ENCODE measurements around the gene UBE2Q2. TPM values are rescaled to one million over a fixed set of nuclear protein-coding genes. Genes with fewer than 3 reads are reported as not detected.
"Not testable (repeated sequence)": the region's sequence is repeated elsewhere in the genome, so short reads cannot be mapped to it uniquely, and the experiment has no call there.

Gene UBE2Q2
- 40.9 and 41.2 TPM in 2 replicates for total RNA-seq
- long read RNA-seq, partial matches to known transcripts = 4 of 15 reads
- long read RNA-seq, other reads (novel, unspliced or antisense) = 3 of 15 reads

DNA sequence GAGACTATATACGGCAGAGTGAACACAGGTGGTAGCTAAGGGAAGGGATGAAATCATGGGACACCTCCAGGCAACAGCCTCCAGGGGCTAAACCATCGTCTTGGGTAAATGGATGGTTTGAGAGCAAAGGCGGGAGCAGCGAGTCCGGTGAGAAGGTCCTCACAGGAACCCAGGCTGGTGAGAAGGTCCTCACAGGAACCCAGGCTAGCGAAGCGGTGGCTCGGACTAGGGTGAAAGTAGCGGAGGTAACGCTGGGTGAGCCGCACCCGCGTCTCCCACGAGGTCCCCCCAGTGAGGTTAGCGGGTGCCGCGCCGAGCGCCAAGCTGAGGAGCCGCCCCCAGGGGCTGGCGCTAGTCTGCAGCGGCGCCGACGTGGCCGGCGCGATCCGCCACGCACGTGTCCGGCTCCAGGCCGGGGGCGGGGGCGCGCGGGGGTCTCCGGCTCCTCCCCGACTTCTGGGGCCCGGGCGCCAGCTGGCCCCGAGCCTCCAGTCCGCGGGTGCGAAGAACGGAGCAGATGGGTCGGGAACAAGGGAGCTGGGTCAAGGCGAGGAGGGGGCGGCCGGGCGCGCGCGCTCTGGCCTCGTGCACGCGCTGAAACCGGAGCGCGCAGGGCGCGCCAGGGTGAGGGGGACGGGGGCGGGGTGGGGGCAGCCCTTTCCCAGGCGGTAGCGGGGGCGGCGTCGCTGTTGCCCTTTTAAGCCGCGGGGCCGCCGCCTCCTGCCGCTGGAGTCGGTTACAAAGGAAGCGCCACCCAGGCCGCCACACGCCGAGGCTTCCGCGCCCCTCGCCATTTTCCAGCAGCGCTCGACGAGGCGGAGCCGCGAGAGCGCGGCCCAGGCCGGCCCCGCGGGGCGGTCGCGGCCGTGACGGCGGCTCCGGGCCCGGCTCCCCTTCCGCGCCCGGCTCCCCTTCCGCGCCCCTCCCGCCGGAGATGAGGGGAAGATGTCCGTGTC lies at the start of gene UBE2Q2:
Gene UBE2Q2, plus strand, starts transcription at position 726 of the 956 bp plus-strand sequence. Its CDS starts 220 bp downstream, at position 946.
- peaks cover 19% of the 10 kb centered on the region for H3K27me3 Mint-ChIP-seq
- peak within 1 kb of the TSS; percentile 96 for H3K27ac Mint-ChIP-seq
- TF ChIP-seq, protein P1, sequence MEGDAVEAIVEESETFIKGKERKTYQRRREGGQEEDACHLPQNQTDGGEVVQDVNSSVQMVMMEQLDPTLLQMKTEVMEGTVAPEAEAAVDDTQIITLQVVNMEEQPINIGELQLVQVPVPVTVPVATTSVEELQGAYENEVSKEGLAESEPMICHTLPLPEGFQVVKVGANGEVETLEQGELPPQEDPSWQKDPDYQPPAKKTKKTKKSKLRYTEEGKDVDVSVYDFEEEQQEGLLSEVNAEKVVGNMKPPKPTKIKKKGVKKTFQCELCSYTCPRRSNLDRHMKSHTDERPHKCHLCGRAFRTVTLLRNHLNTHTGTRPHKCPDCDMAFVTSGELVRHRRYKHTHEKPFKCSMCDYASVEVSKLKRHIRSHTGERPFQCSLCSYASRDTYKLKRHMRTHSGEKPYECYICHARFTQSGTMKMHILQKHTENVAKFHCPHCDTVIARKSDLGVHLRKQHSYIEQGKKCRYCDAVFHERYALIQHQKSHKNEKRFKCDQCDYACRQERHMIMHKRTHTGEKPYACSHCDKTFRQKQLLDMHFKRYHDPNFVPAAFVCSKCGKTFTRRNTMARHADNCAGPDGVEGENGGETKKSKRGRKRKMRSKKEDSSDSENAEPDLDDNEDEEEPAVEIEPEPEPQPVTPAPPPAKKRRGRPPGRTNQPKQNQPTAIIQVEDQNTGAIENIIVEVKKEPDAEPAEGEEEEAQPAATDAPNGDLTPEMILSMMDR (IDR thresholded peaks at IDR 0.05; ENCODE audit: unreplicated experiment) = no peak
- no peaks in the 10 kb centered on the region for H3K9me3 Mint-ChIP-seq (ENCODE audit: low read depth)
- DNase-seq (ENCODE audit: low spot score, unreplicated experiment) = peak; percentile 65
- H3K36me3 Mint-ChIP-seq (ENCODE audit: insufficient read depth) = peaks cover 3% of the 10 kb centered on the region
- H3K4me3 Mint-ChIP-seq (ENCODE audit: low read depth) = peak within 1 kb of the TSS; percentile 86
- peaks cover 33% of the 10 kb centered on the region for H3K4me1 Mint-ChIP-seq (ENCODE audit: low read depth)

DNA sequence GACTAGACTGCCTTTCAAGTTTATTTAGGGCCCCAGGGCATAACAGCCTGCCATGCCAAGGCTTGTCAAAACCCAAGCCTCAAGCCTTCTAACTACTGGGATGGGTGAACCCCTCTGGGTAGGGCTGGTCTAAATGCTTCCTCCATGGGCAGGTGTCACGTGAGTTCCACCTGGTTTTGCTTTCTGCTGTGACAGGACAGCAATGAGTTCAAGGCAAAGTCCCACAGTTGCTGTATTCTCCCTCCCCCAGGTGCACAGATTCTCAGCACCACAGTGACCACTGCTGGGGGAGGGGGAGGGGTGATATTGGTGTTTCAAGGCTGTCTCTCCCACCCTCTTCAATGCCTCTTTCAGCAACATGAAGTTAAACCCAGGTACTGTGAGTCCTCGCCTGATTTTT lies 46.9 kb upstream of the UBE2Q2 start:
- Mint-ChIP-seq H3K27ac (no peak overlapping the region), H3K4me3 (ENCODE audit: low read depth) (no peak overlapping the region), H3K36me3 (ENCODE audit: insufficient read depth) (no peaks in the 10 kb centered on the region), H3K4me1 (ENCODE audit: low read depth) (no peaks in the 10 kb centered on the region), H3K9me3 (ENCODE audit: low read depth) (no peaks in the 10 kb centered on the region), H3K27me3 (peaks cover 41% of the 10 kb centered on the region)
- no peak for DNase-seq (ENCODE audit: low spot score, unreplicated experiment)
- TF ChIP-seq, protein P1 (IDR thresholded peaks at IDR 0.05; ENCODE audit: unreplicated experiment) = no peak

DNA sequence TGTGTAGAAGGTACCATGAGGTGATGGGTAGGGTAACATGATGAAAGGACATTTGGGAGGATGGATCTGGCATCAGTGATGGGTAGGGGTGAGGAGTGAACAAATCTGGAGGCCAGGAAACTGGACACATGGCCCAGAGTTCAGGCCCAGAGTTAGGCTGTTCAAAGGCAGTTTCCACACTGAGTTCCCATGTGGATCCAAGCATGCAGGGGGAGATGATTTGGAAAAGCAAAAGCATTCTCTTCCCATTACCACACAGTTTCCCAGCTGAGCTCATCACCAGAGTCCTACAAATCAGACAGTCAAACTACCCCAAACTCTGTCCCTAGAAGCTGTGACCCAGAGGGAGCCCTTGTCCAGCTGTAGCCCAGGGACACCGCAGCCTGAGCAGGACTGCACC lies 46.1 kb upstream of the UBE2Q2 start:
- not testable (repeated sequence) for H3K9me3 Mint-ChIP-seq (ENCODE audit: low read depth); DNase-seq (ENCODE audit: low spot score, unreplicated experiment); H3K4me1 Mint-ChIP-seq (ENCODE audit: low read depth); H3K4me3 Mint-ChIP-seq (ENCODE audit: low read depth); H3K27ac Mint-ChIP-seq; H3K36me3 Mint-ChIP-seq (ENCODE audit: insufficient read depth)
- H3K27me3 Mint-ChIP-seq = peaks cover 50% of the 10 kb centered on the region

DNA sequence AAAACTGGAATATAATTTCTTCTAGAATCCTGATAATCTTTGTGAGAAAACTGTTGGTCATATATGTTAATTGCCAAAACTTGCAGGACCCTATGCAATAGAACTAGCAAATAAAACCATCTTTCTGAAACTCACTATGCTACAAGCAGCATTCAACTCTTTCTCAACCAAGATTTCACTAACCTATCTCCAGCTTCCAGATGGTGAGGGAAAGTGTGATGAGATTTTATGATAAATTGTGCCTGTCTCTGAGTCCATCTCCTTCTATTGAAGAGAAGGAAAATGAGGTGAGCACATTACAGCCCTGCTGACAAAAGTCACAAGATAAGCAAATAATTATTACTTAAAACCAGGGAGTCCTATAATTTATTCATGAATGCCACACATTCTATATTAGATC lies 44.1 kb upstream of the UBE2Q2 start:
- DNase-seq (ENCODE audit: low spot score, unreplicated experiment) = no peak
- Mint-ChIP-seq H3K36me3 (ENCODE audit: insufficient read depth) (no peaks in the 10 kb centered on the region), H3K4me3 (ENCODE audit: low read depth) (no peak overlapping the region), H3K9me3 (ENCODE audit: low read depth) (no peaks in the 10 kb centered on the region), H3K27ac (no peak overlapping the region), H3K4me1 (ENCODE audit: low read depth) (peaks cover 2% of the 10 kb centered on the region), H3K27me3 (peaks cover 61% of the 10 kb centered on the region)
- TF ChIP-seq, protein P1 (IDR thresholded peaks at IDR 0.05; ENCODE audit: unreplicated experiment) = no peak

DNA sequence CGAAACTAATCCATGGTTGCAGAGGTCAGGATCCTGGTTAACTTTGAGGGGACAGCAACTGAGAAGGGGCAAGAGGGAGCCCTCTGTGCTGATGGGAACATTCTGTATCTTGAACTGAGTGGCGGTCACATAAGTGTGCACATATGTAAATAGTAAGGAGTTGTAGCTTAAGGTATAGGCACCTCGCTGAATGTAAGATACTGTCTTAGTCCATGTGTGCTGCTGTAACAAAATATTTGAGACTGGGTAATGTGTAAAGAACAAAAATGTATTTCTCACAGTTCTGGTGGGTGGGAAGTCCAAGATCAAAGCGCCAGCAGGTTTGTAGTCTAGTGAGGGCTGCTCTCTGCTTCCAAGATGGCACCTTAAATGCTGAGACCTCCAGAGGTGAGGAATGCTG lies 42.8 kb upstream of the UBE2Q2 start:
- not testable (repeated sequence) for H3K36me3 Mint-ChIP-seq (ENCODE audit: insufficient read depth); H3K27ac Mint-ChIP-seq; H3K4me3 Mint-ChIP-seq (ENCODE audit: low read depth); H3K4me1 Mint-ChIP-seq (ENCODE audit: low read depth); H3K9me3 Mint-ChIP-seq (ENCODE audit: low read depth); DNase-seq (ENCODE audit: low spot score, unreplicated experiment)
- peaks cover 61% of the 10 kb centered on the region for H3K27me3 Mint-ChIP-seq

DNA sequence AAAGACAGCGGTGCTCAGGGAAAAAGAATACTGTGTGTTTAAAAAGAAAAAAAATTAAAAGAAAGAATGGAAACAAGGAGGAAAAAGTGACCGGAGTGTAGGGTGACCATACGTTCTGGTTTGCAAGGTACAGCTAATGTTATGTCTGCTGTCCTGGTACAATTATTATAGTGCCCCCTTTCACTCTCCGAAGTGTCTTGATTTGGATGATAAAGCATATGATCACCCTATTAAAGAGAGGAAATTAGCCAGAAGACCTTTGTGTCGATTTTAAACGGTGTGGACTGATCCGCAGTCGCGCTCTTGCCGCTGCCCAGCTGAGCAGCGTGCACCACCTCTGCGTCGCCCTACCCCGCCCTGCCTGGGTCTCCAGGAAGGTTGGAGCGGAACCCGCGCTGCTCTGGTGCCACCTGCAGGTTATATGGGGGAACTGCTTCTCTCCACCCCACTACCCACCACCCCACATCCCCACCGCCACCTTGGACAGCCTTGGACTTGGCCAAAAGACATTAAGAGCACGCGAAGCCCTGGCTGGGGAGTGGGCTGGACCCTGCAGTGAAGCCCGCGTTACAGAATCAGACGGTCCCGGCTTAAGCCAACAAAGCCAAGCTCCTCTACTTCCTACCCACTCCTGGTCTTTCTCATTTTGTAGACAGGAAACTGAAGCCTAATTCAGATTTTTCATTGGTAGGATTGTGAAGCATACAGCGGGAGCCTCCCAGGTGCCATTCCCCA lies 41.2 kb upstream of the UBE2Q2 start:
- Mint-ChIP-seq H3K36me3 (ENCODE audit: insufficient read depth) (no peaks in the 10 kb centered on the region), H3K4me3 (ENCODE audit: low read depth) (no peak overlapping the region), H3K9me3 (ENCODE audit: low read depth) (no peaks in the 10 kb centered on the region), H3K27ac (peak overlapping the region; percentile 46), H3K4me1 (ENCODE audit: low read depth) (peaks cover 2% of the 10 kb centered on the region), H3K27me3 (peaks cover 64% of the 10 kb centered on the region)
- TF ChIP-seq, protein P1 (IDR thresholded peaks at IDR 0.05; ENCODE audit: unreplicated experiment) = peak; percentile 88
- DNase-seq (ENCODE audit: low spot score, unreplicated experiment) = peak; percentile 79

DNA sequence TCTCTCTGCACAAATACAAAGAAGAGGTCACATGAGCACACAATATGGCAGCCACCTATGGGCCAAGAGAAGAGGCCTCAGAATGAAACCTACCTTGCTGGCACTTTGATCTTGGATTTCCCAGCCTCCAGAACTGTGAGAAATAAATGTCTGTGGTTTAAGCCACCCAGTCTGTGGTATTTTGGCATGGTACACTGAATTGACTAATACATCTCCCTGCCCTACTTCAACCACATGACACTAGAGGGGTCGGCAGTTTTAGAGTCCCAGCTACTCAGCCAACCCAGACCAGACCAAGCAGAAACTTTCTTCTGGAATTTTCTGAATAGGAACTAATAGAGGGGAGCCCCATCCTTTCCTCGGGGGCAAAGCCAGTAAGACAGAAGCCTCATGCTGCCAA lies 35.8 kb upstream of the UBE2Q2 start:
- H3K36me3 Mint-ChIP-seq (ENCODE audit: insufficient read depth); H3K4me1 Mint-ChIP-seq (ENCODE audit: low read depth); DNase-seq (ENCODE audit: low spot score, unreplicated experiment); H3K4me3 Mint-ChIP-seq (ENCODE audit: low read depth); H3K27ac Mint-ChIP-seq; H3K9me3 Mint-ChIP-seq (ENCODE audit: low read depth): not testable (repeated sequence)
- H3K27me3 Mint-ChIP-seq = peaks cover 16% of the 10 kb centered on the region

DNA sequence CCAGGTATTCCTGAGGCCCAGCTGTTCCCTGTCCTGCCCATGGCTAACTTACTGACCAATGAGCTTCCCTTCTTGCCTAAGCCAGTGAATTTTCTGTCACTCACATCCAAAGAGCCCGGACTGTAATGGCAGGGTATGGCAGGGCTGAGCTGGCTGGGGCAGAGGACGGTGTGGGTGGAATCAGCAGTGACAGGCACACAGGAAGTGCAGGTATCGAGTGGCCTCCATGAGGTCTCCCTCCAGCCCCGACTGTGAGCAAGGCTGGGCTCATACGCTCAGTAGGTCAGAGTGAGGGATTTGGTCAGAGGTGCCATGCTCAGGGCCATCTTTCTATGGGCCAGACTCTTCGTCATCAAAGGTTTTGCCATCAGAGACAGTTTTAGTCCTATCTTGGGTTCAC lies 35.2 kb upstream of the UBE2Q2 start:
- H3K36me3 Mint-ChIP-seq (ENCODE audit: insufficient read depth); DNase-seq (ENCODE audit: low spot score, unreplicated experiment); H3K27ac Mint-ChIP-seq; H3K9me3 Mint-ChIP-seq (ENCODE audit: low read depth); H3K4me1 Mint-ChIP-seq (ENCODE audit: low read depth); H3K4me3 Mint-ChIP-seq (ENCODE audit: low read depth): not testable (repeated sequence)
- peaks cover 11% of the 10 kb centered on the region for H3K27me3 Mint-ChIP-seq
